NAMALWA (cell line): ENCODE measurements around the gene LARGE1.

Source experiments
- DNase-seq: peaks from one replicate; pipeline ENCODE4 v3.0.0-alpha.2; 2015; ENCODE audit warnings: low spot score

LARGE1 gene

DNA sequence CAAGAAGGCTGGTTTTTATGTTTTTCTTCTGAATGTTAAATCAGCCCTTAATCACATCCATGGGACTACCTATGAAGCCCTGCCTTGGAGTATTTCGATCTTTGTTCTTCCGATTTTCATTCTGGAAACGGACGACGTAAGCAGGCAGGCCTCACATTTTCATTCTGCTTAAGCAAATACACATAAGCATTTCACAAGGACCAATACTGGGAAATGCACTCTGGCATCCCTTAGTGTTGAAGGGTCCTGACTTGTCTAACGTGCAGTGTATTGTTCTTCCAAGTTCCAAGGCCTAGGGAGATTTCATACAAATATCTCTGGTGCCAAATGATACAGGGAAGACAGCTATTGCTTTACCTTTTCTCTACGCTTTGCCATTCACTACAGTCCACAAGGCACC lies 143.8 kb downstream of the LARGE1 start:
- DNase-seq, result no peak

DNA sequence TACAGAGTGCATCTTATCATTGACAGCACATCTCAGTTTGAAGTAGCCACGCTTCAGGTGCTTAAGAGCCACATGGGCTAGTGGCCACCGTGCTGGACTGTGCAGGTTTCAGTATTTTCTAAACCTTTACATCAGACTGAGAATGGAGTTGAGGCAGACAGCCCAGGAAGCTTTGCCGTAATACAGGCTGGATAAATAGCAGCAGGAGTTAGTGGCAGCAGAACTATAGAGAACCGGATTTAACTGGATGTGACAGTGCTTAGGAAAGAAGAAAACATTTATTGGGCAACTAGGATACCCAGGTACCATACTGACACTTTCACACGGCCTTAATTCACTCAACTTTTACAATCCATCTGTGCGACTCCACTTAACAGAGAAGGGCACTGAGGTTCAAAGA lies 145.5 kb downstream of the LARGE1 start:
- no peak for DNase-seq

- DNase-seq, result no peak
These were observed 147.5 kb downstream of the LARGE1 start for GRCh38 chr22:33772745-33773144.

DNA sequence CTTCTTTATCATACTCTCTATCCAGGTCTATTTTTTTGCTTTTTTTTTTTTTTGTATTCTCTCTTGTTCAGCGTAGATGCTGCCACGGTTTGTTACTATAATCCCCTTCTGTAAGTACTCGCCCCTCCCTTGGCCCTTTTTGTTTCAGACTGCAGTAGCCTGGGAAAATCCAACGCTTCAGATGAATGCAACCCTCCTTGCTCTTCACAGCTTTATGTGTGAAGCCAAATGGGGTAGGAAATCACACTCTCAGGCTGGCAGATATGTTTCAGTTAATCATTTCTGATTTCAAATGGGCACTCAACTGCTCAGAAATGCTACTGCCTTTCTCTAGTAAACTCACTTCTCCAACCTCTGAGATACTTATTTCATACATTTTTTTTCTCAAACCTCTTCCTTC lies 149.1 kb downstream of the LARGE1 start:
- DNase-seq, result no peak

GRCh38 chr22:33770723-33771122 lies 149.6 kb downstream of the LARGE1 start:
- DNase-seq, result no peak

DNA sequence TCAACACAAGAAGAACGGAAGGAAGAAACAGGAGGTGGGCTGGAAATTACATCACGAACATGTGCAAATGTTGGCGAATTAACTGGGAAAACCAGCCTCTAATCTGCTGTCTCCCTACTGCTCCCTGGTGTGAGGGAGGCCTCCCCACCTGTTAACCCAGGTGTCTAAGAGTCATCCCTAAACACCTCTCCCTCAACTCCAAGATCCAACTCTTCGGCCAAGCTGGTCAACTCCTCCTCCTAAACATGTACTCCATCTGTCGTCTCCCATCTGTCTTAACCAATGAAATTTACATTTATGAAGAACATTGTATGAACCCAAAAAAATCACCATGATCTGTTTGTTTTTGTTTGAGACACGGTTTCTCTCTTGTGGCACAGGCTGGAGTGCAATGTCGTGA lies 154.2 kb downstream of the LARGE1 start:
- DNase-seq, result no peak

GRCh38 chr22:33758961-33759360 lies 161.3 kb downstream of the LARGE1 start:
- no peak for DNase-seq

GRCh38 chr22:33757802-33758483 lies 162.3 kb downstream of the LARGE1 start:
- no peak for DNase-seq

- DNase-seq, result no peak
These were observed 163.1 kb downstream of the LARGE1 start for GRCh38 chr22:33757041-33757801.

DNA sequence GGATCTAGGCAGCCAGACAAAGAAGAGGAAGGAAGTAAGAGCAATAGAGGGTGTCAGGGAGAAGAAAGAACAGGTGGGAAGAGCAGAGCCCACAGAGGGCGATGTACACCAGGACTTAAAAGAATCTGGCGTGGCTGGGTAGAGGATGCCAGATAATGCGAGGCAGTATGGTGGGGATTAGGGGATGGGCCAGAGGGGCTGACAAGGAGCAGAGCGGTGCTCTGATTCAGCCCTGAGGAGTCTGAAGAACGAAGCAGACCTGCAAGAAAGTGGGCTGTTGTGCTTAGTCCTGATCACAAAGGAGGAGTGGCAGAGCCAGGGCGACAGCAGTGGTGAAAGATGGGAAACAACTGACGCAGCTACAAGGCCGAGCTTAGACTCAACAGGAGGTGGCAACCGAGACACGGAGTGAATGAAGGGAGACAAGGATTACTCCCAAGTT lies 163.7 kb downstream of the LARGE1 start:
- peak; percentile 7 for DNase-seq

GRCh38 chr22:33748714-33749113 lies 171.6 kb downstream of the LARGE1 start:
- peak; percentile 30 for DNase-seq

GRCh38 chr22:33747576-33748180 lies 172.6 kb downstream of the LARGE1 start:
- peak; percentile 23 for DNase-seq

DNA sequence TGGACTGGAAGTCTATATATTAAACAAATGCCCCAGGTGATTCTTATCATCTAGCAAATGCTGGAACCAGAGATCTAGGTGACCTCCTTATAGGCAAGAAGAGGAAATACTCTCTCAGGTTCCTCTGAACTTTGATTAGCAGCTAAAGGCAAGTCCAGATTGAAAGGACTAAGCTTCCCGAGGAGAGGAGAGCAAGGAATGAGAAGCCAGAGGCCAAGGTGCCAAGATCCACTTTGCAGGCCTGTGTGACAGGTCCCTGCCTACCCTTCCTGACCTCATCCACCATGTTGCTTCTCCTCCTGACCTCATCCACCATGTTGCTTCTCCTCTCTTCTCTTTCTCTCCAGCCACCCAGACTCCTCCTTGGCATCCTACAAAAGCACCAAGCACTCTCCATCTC lies 173.2 kb downstream of the LARGE1 start:
- DNase-seq, result no peak

GRCh38 chr22:33746501-33746928 lies 173.8 kb downstream of the LARGE1 start:
- no peak for DNase-seq

- DNase-seq, result no peak
These were observed 174.8 kb downstream of the LARGE1 start for GRCh38 chr22:33745501-33745900.

DNA sequence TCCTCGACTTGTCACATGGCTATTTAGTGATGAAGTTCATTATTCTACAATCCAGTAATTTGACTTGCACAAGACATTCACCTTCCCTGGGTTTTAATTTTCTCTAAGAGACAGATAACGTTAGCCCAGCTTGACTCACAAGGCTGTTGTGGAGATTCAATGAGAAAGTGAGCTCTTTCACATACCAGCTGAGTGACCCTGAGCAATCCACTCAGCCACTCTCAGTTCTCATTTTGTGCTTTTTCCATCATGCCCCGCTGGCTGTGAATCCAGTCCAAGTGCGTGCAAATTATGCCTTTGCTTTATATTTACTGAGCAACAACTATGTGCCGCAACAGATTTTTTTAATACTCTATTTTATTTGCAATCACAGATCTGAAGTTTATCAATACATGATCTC lies 176.5 kb downstream of the LARGE1 start:
- DNase-seq, result no peak

DNA sequence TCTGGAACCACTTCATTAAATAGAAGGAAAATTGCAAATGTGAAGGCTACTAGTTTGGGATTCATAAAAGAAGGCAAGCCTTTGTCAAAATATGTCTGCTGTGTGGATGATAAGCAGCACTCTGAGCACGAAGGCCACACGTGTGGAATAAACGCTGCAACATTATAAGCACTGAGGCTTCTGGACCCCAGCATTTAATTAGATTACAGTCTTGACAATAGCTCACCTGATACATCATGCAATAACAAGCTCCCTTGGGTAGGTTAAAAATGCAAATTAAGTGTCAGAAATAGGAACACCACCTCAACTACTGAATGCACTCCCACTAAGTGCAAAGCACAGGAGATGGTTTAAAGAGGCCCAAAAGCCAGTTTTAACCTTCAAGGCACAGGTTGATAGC lies 179.3 kb downstream of the LARGE1 start:
- no peak for DNase-seq

GRCh38 chr22:33739516-33739915 lies 180.8 kb downstream of the LARGE1 start:
- no peak for DNase-seq

GRCh38 chr22:33737662-33738061 lies 182.6 kb downstream of the LARGE1 start:
- no peak for DNase-seq

- no peak for DNase-seq
These were observed 184.3 kb downstream of the LARGE1 start for GRCh38 chr22:33735978-33736377.

DNA sequence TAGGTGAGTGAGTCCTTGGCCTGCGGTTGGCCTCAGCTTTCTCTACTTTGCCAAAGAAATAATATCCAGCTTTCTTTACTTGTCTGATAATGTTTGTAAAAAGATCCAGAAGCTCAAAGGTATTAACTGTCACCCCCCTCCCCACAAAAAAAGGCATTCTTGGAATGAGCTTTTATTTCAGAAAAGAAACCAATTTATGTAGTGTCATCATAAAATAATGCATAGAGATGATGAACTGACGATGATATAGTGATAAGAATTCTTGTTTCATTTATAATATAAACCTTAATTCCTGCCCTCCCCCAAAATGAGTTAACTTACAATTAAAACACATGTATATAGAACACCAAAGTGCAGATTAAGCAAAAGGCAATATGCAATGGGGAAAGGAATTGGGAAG lies 191.4 kb downstream of the LARGE1 start:
- no peak for DNase-seq

DNA sequence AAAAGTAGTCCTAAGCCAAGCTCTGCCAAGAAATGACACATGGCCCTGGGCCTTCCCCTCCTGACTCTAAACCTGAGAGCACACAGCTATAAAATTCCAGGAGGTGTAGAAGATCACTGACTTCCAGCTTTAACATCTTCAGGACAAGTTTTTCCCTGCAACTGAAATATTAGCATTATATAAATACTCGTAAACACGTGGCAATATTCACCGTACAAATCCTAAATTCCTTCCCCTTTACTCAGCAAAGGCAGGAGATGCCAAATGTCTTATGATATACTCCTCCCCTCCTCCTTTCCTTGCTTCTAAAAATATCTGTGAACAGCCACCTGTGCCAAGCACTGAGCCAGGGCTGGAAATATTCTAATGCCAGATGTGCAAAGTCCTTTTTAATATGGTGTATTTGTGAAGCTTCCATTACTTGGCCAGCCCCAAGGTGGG lies 194.0 kb downstream of the LARGE1 start:
- no peak for DNase-seq

GRCh38 chr22:33723915-33724314 lies 196.4 kb downstream of the LARGE1 start:
- no peak for DNase-seq
